ENCODE measurements around the gene VSNL1.

- no peak for TF ChIP-seq HDGF (IDR thresholded peaks at IDR 0.05; ENCODE audit: borderline replicate concordance)
- no peak for TF ChIP-seq ZNF384 (IDR thresholded peaks at IDR 0.05)
These were observed 3.8 kb downstream of the VSNL1 start for GRCh38 chr2:17544256-17544655.
